Muscle of leg (tissue), 11 donors: ENCODE results near the gene STPG2. TPM values are rescaled to one million over a fixed set of nuclear protein-coding genes. Genes with fewer than 3 reads are reported as not detected.

Source experiments
- DNase-seq: peaks from one replicate; pipeline ENCODE4 v3.0.0; 2013
- H3K27ac ChIP-seq: one replicate; pipeline ENCODE4 v1.5.1; 2013; ENCODE audit warnings: mild to moderate bottlenecking, low read length, control low read depth
- H3K27me3 ChIP-seq: one replicate; pipeline ENCODE4 v1.6.1; 2013; ENCODE audit warnings: low read length; ENCODE audit not compliant: control insufficient read depth, insufficient read depth
- H3K36me3 ChIP-seq: one replicate; pipeline ENCODE4 v1.6.1; 2013; ENCODE audit warnings: low read length; ENCODE audit not compliant: control insufficient read depth, insufficient read depth
- H3K4me1 ChIP-seq: one replicate; pipeline ENCODE4 v1.6.1; 2013; ENCODE audit warnings: low read length; ENCODE audit not compliant: control insufficient read depth, insufficient read depth
- H3K4me3 ChIP-seq: one replicate; pipeline ENCODE4 v1.5.1; 2013; ENCODE audit warnings: low read length, control low read depth
- H3K9me3 ChIP-seq: replicated peaks from 2 replicates; pipeline ENCODE4 v1.6.1; 2013; ENCODE audit warnings: low read depth, low read length; ENCODE audit not compliant: control insufficient read depth
- WGBS: methylation state at CpG from one replicate; pipeline ENCODE4 v1.1.5; 2013; ENCODE audit warnings: missing lambda C conversion rate; ENCODE audit not compliant: insufficient coverage; 5-methylcytosine and 5-hydroxymethylcytosine counted together
- polyA plus RNA-seq, 8 donors: library from polyadenylated mRNA; unstranded; fragments of 120-200 nt; gene quantifications; one replicate each; pipeline versions ENCODE4 v1.2.1 to v1.2.3, GENCODE V29; 2013; ENCODE audit warnings: inconsistent platforms in 1 of 8, low replicate concordance in 1 of 8; ENCODE audit not compliant: insufficient read length in 8 of 8, insufficient read depth in 1 of 8
- total RNA-seq: library from RNA; stranded (reverse); fragments of 120-200 nt; gene quantifications from one replicate; pipeline ENCODE4 v1.2.4, GENCODE V29; 2013

The STPG2 gene
- total and polyA plus RNA-seq, 9 donors, result 0.04 to 0.18 (median 0.10) TPM; not detected in 5

GRCh38 chr4:97548943-97549583 is 594.2 kb downstream of the STPG2 start:
- Histone ChIP-seq H3K9me3 (no peaks in the 10 kb centered on the region), H3K36me3 (no peaks in the 10 kb centered on the region), H3K27me3 (no peaks in the 10 kb centered on the region), H3K27ac (no peak overlapping the region), H3K4me1 (no peaks in the 10 kb centered on the region), H3K4me3 (no peak overlapping the region)
- no CpG with 5 or more reads among the region's 2 CpGs for WGBS
- no peak for DNase-seq

GRCh38 chr4:97548186-97548585 is 595.1 kb downstream of the STPG2 start:
- H3K4me3 ChIP-seq, result no peak overlapping the region
- H3K9me3 ChIP-seq, result no peaks in the 10 kb centered on the region
- no peak for DNase-seq
- H3K27ac ChIP-seq, result no peak overlapping the region
- H3K36me3 ChIP-seq, result no peaks in the 10 kb centered on the region
- no peaks in the 10 kb centered on the region for H3K4me1 ChIP-seq
- no peaks in the 10 kb centered on the region for H3K27me3 ChIP-seq
- no CpG with 5 or more reads among the region's 2 CpGs for WGBS

- no peak overlapping the region for H3K4me3 ChIP-seq
- H3K36me3 ChIP-seq, result no peaks in the 10 kb centered on the region
- H3K9me3 ChIP-seq, result no peaks in the 10 kb centered on the region
- H3K27ac ChIP-seq, result no peak overlapping the region
- H3K27me3 ChIP-seq, result no peaks in the 10 kb centered on the region
- DNase-seq, result no peak
- H3K4me1 ChIP-seq, result no peaks in the 10 kb centered on the region
Measured at GRCh38 chr4:97531351-97531750, 611.9 kb downstream of the STPG2 start.

GRCh38 chr4:97530676-97531075 is 612.6 kb downstream of the STPG2 start:
- H3K9me3 ChIP-seq, result no peaks in the 10 kb centered on the region
- no peak overlapping the region for H3K27ac ChIP-seq
- H3K4me1 ChIP-seq, result no peaks in the 10 kb centered on the region
- H3K27me3 ChIP-seq, result no peaks in the 10 kb centered on the region
- no peak for DNase-seq
- no peaks in the 10 kb centered on the region for H3K36me3 ChIP-seq
- WGBS, result no CpG with 5 or more reads among the region's 1 CpG
- H3K4me3 ChIP-seq, result no peak overlapping the region

- no peak for DNase-seq
Measured at GRCh38 chr4:97525236-97525635, 618.0 kb downstream of the STPG2 start.

GRCh38 chr4:97517939-97518338 is 625.3 kb downstream of the STPG2 start:
- no peak for DNase-seq
- H3K9me3 ChIP-seq, result no peaks in the 10 kb centered on the region
- no peak overlapping the region for H3K27ac ChIP-seq
- H3K4me3 ChIP-seq, result no peak overlapping the region
- H3K4me1 ChIP-seq, result no peaks in the 10 kb centered on the region
- no CpG with 5 or more reads among the region's 1 CpG for WGBS
- H3K27me3 ChIP-seq, result no peaks in the 10 kb centered on the region
- no peaks in the 10 kb centered on the region for H3K36me3 ChIP-seq

More at GRCh38 chr4:97525236-97525635, 618.0 kb downstream of the STPG2 start:
- Histone ChIP-seq H3K4me1 (no peaks in the 10 kb centered on the region), H3K36me3 (no peaks in the 10 kb centered on the region), H3K27me3 (no peaks in the 10 kb centered on the region), H3K4me3 (no peak overlapping the region), H3K9me3 (no peaks in the 10 kb centered on the region), H3K27ac (no peak overlapping the region)
- WGBS, result no CpG with 5 or more reads among the region's 3 CpGs

- DNase-seq, result no peak
- no peaks in the 10 kb centered on the region for H3K36me3 ChIP-seq
- no peaks in the 10 kb centered on the region for H3K9me3 ChIP-seq
- H3K4me1 ChIP-seq, result no peaks in the 10 kb centered on the region
- WGBS, result 71% methylated on average over 3 of the region's 3 CpGs
- H3K27ac ChIP-seq, result no peak overlapping the region
- H3K27me3 ChIP-seq, result no peaks in the 10 kb centered on the region
- no peak overlapping the region for H3K4me3 ChIP-seq
Measured at GRCh38 chr4:97513917-97514316, 629.4 kb downstream of the STPG2 start.

Other genes with a start within 250 kb of the STPG2 start
- 25.7 TPM for gene RAP1GDS1, start 117.9 kb upstream of the STPG2 start, total RNA-seq
- gene RAP1GDS1, start 117.9 kb upstream of the STPG2 start, polyA plus RNA-seq, result 10 to 100 TPM; 19.9 to 28.1 (median 22.7) TPM